Gastroesophageal sphincter (tissue), 3 donors: ENCODE measurements around the gene ARHGAP8.

Experiments used
- POLR2AphosphoS5 ChIP-seq: sonication (generic); formaldehyde crosslinking; IDR thresholded peaks from one replicate; pipeline ENCODE4 v1.6.1; 2017; ENCODE audit warnings: antibody characterized with exemption
- TF ChIP-seq, protein P1 (sequence below), 4 experiments: fragments of 200-600 bp in 2 of 4; fragments of 450-650 bp in 2 of 4; sonication (generic) in 1 of 4; IDR thresholded peaks; one replicate each; pipeline ENCODE4 v1.5.1; 2017 to 2019; ENCODE audit warnings: antibody characterized with exemption in 4 of 4, mild to moderate bottlenecking in 2 of 4, moderate library complexity in 2 of 4

DNA sequence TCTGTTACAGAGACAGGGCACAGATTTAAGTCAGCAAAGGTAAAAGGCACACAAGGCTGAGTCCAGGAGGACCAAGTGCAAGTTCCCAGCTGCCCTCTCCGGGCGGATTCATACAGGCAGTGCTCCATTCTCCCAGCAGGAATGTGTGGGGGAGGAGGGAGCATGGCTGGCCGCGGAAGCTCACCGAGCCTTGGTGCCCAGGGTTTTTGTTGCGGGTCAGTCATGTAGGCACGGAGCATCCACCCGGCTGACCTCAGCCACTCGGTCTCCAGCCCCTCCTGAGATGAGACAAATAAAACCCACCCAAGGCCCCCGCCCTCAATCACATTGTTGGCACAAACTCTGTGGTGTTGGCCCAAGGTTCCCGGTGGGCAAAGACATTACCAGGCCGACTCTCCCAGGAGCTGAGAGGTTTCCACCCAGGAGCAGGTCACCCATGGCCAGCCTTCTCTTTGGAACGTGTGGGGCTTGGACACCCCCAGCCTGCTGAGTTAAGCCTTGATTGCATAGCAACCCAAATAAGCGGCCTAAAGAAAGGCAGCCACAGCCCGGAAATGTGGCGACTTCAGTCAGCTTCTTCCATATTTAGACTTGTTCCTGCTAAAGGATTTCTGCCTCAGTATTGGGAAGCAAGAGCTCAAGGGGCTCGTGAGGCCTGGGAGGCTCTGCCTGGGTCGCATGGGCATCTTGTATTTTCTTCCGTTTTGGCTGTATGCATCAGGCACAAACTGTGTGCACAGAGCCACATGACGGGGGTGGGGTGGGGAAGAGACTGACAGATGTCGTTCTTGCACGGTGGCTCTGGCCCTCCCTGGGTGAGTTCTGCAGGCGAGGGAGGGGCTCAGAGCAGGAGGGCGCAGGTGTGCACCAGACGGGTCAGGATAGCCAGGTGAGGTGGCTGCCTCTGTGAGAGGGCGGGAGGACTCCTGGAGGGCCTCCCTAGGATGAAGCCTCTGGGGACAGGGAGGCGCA, 63.0 kb downstream of the ARHGAP8 start:
- TF ChIP-seq, protein P1, sequence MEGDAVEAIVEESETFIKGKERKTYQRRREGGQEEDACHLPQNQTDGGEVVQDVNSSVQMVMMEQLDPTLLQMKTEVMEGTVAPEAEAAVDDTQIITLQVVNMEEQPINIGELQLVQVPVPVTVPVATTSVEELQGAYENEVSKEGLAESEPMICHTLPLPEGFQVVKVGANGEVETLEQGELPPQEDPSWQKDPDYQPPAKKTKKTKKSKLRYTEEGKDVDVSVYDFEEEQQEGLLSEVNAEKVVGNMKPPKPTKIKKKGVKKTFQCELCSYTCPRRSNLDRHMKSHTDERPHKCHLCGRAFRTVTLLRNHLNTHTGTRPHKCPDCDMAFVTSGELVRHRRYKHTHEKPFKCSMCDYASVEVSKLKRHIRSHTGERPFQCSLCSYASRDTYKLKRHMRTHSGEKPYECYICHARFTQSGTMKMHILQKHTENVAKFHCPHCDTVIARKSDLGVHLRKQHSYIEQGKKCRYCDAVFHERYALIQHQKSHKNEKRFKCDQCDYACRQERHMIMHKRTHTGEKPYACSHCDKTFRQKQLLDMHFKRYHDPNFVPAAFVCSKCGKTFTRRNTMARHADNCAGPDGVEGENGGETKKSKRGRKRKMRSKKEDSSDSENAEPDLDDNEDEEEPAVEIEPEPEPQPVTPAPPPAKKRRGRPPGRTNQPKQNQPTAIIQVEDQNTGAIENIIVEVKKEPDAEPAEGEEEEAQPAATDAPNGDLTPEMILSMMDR (IDR thresholded peaks at IDR 0.05) = no peak
- TF ChIP-seq POLR2AphosphoS5 = no peak
